Measurements from ENCODE around the gene MYH1. TPM values are rescaled to one million over a fixed set of nuclear protein-coding genes. Genes with fewer than 3 reads are reported as not detected.

MYH1 gene
- not detected in 2 replicates for total RNA-seq (2022)
- not detected for Bru-seq, nascent RNA
- not detected for BruChase-seq, experiment 1, labeled RNA remaining after a 6-hour chase
- BruChase-seq, experiment 2, labeled RNA remaining after a 2-hour chase, result not detected
- long read RNA-seq, result 0 reads

DNA sequence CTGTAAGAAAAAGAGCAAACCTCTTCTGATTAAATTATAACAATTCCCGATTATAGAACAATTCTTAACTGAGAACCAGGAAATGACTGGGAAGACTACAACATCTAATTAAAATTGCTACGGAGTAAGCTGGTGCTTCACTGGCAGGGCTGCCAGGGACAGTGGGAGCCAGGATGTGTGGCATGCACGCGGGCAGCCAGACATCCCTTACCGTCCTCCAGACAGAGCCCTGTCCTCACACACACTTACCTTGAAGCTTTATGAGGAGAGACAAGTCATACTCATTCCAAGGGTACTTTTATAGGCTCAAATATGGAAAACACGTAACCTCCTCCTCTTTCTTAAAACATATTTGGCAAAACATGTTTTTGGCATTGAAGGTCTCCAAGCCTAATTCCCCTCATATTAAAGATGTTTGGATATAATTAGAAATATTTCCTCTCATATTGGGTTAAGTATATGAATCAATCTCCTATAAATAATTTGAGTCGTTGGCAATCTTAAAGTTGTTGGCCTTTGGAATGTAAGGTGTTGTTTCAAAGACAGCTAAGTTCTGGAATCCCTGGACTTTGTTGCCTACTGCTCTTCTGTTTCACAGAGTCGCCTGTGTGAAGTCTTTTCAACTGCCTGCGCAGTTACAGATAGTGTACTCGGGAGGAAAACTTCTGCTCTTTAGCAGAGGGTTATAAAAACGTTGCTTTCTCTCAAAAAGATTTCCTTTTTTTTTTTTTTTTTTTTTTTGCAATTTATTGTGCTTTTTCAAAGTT is at the start of gene MYH1:
TSS of gene MYH1 (minus strand) at position 272 of the 767 bp plus-strand sequence. CDS start 1,900 bp downstream, outside the sequence.
- H3K4me1 Mint-ChIP-seq (ENCODE audit: low read depth, unreplicated experiment), result no peaks in the 10 kb centered on the region
- no peak for DNase-seq
- intact Hi-C loops (cut with micrococcal nuclease; ENCODE audit: unreplicated experiment), result no loop called here
- H3K9me3 Mint-ChIP-seq (ENCODE audit: low read depth, unreplicated experiment), result no peaks in the 10 kb centered on the region
- H3K27me3 Mint-ChIP-seq (ENCODE audit: unreplicated experiment), result no peaks in the 10 kb centered on the region
- TF ChIP-seq, protein P1, sequence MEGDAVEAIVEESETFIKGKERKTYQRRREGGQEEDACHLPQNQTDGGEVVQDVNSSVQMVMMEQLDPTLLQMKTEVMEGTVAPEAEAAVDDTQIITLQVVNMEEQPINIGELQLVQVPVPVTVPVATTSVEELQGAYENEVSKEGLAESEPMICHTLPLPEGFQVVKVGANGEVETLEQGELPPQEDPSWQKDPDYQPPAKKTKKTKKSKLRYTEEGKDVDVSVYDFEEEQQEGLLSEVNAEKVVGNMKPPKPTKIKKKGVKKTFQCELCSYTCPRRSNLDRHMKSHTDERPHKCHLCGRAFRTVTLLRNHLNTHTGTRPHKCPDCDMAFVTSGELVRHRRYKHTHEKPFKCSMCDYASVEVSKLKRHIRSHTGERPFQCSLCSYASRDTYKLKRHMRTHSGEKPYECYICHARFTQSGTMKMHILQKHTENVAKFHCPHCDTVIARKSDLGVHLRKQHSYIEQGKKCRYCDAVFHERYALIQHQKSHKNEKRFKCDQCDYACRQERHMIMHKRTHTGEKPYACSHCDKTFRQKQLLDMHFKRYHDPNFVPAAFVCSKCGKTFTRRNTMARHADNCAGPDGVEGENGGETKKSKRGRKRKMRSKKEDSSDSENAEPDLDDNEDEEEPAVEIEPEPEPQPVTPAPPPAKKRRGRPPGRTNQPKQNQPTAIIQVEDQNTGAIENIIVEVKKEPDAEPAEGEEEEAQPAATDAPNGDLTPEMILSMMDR (IDR thresholded peaks at IDR 0.05; ENCODE audit: unreplicated experiment), result no peak
- CTCF ChIA-PET, result no interaction called here
- no peak within 1 kb of the TSS for H3K27ac Mint-ChIP-seq (ENCODE audit: unreplicated experiment)
- H3K36me3 Mint-ChIP-seq (ENCODE audit: insufficient read depth, unreplicated experiment), result no peaks in the 10 kb centered on the region
- no peak within 1 kb of the TSS for H3K4me3 Mint-ChIP-seq (ENCODE audit: low read depth, unreplicated experiment)
- BruUV-seq (replicated peaks), result no TSS peak

DNA sequence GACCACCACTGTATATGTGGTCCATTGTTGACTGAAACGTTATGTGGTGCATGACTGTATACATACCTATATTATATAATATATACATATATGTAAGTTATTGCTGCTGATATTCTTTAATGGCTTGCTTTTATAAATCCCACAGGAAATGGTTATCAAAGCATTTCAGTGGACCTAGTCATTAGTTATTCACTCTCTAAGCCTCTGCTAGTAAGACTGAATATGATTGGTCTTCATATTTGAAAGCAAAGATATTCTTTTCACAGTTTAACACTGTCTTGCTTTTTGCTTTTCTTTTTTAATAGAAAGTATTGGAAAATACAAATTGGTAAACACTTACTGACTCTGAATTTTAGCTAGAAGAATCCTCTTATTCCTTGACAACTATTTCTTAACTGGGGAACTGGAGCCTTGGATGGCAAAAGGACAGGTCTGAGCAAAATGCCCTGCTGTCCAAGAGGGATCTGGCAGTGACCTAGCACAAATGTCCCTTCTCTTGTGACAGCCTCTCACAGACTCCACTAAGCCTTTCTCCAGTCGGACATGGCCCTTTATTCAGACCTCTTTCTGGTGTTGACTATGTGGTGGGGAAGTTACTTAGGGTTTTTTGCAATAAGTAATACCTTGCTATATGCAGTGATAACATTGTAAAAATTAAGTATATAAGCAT is 45.8 kb upstream of the MYH1 start:
- Mint-ChIP-seq H3K9me3 (ENCODE audit: low read depth, unreplicated experiment) (no peaks in the 10 kb centered on the region), H3K36me3 (ENCODE audit: insufficient read depth, unreplicated experiment) (no peaks in the 10 kb centered on the region), H3K4me1 (ENCODE audit: low read depth, unreplicated experiment) (no peaks in the 10 kb centered on the region), H3K27ac (ENCODE audit: unreplicated experiment) (no peak overlapping the region), H3K4me3 (ENCODE audit: low read depth, unreplicated experiment) (no peak overlapping the region), H3K27me3 (ENCODE audit: unreplicated experiment) (no peaks in the 10 kb centered on the region)
- intact Hi-C loops (cut with micrococcal nuclease; ENCODE audit: unreplicated experiment), result no loop called here
- no TSS peak for BruUV-seq (replicated peaks)
- CTCF ChIA-PET, result no interaction called here
- no peak for DNase-seq
- TF ChIP-seq, protein P1 (IDR thresholded peaks at IDR 0.05; ENCODE audit: unreplicated experiment), result no peak

DNA sequence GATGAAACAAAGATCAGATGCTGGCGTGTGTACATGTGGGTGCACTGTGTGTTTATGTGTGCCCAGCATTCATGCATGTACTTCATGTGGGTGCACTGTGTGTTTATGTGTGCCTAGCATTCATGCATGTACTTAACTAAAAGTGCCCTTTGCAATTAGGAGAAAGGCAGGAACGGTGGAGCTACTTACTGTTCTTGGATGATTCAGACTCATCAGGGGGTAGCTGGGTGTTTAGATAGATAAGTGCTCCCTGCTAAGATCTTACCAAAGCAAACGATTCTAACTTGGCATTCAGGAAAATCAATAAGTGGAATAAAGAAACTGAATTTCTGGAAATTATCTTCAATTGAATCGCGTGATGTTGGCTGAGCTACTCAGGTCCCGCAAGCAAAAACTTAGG is 39.7 kb upstream of the MYH1 start:
- BruUV-seq (replicated peaks), result no TSS peak
- H3K4me3 Mint-ChIP-seq (ENCODE audit: low read depth, unreplicated experiment), result no peak overlapping the region
- no peak for DNase-seq
- CTCF ChIA-PET, result no interaction called here
- no peaks in the 10 kb centered on the region for H3K36me3 Mint-ChIP-seq (ENCODE audit: insufficient read depth, unreplicated experiment)
- intact Hi-C loops (cut with micrococcal nuclease; ENCODE audit: unreplicated experiment), result no loop called here
- peaks cover 2% of the 10 kb centered on the region for H3K9me3 Mint-ChIP-seq (ENCODE audit: low read depth, unreplicated experiment)
- TF ChIP-seq, protein P1 (IDR thresholded peaks at IDR 0.05; ENCODE audit: unreplicated experiment), result no peak
- no peak overlapping the region for H3K27ac Mint-ChIP-seq (ENCODE audit: unreplicated experiment)
- H3K4me1 Mint-ChIP-seq (ENCODE audit: low read depth, unreplicated experiment), result no peaks in the 10 kb centered on the region
- H3K27me3 Mint-ChIP-seq (ENCODE audit: unreplicated experiment), result no peaks in the 10 kb centered on the region

DNA sequence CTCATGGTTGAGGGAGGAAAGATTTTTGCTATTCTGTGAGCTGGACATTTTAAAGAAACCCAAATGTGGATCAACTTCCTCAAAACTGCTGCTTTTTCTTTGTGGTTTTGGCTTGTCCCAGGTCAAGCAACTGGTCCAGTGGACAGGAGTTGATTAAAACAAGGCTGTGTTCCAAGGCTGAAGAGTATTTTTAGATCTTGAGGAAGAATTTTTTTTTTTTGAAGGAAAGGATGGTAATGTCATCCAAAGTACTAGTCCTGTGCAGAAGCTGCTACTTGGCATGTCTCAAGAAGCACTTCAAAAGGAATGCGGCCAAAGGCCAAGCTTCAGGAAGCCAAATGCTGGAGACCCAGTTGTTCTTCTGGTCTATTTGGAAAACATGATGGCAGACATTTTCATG is 39.1 kb upstream of the MYH1 start:
- Mint-ChIP-seq H3K27ac (ENCODE audit: unreplicated experiment) (no peak overlapping the region), H3K36me3 (ENCODE audit: insufficient read depth, unreplicated experiment) (no peaks in the 10 kb centered on the region), H3K4me1 (ENCODE audit: low read depth, unreplicated experiment) (no peaks in the 10 kb centered on the region), H3K4me3 (ENCODE audit: low read depth, unreplicated experiment) (no peak overlapping the region), H3K9me3 (ENCODE audit: low read depth, unreplicated experiment) (peaks cover 2% of the 10 kb centered on the region), H3K27me3 (ENCODE audit: unreplicated experiment) (no peaks in the 10 kb centered on the region)
- CTCF ChIA-PET, result no interaction called here
- intact Hi-C loops (cut with micrococcal nuclease; ENCODE audit: unreplicated experiment), result no loop called here
- TF ChIP-seq, protein P1 (IDR thresholded peaks at IDR 0.05; ENCODE audit: unreplicated experiment), result no peak
- DNase-seq, result no peak
- no TSS peak for BruUV-seq (replicated peaks)

Data from Calu3 (cell line).